Activated gamma-delta T cell (primary cell): Measurements from ENCODE around the gene LRRC7.

Source experiments
- DNase-seq: peaks from one replicate; lab custom pipeline; 2025; lab: John Stamatoyannopoulos, UW

The LRRC7 gene

GRCh38 chr1:70092526-70092925 is 524.8 kb downstream of the LRRC7 start:
- no peak for DNase-seq

GRCh38 chr1:70093250-70093975 is 525.7 kb downstream of the LRRC7 start:
- no peak for DNase-seq

GRCh38 chr1:70101231-70101630 is 533.5 kb downstream of the LRRC7 start:
- no peak for DNase-seq

- no peak for DNase-seq
Measured at GRCh38 chr1:70101774-70102173, 534.1 kb downstream of the LRRC7 start.

- DNase-seq, result no peak
Measured at GRCh38 chr1:70103770-70104169, 536.0 kb downstream of the LRRC7 start.

GRCh38 chr1:70109241-70109640 is 541.5 kb downstream of the LRRC7 start:
- no peak for DNase-seq

- no peak for DNase-seq
Measured at GRCh38 chr1:70112838-70113237, 545.1 kb downstream of the LRRC7 start.

GRCh38 chr1:70115315-70115714 is 547.6 kb downstream of the LRRC7 start:
- no peak for DNase-seq

- no peak for DNase-seq
Measured at GRCh38 chr1:70117046-70117445, 549.3 kb downstream of the LRRC7 start.

- DNase-seq, result no peak
Measured at GRCh38 chr1:70134148-70134547, 566.4 kb downstream of the LRRC7 start.

- DNase-seq, result no peak
Measured at GRCh38 chr1:70140343-70140742, 572.6 kb downstream of the LRRC7 start.

- DNase-seq, result no peak
Measured at GRCh38 chr1:70140894-70141293, 573.2 kb downstream of the LRRC7 start.

- no peak for DNase-seq
Measured at GRCh38 chr1:70142075-70142474, 574.4 kb downstream of the LRRC7 start.

GRCh38 chr1:70143048-70143659 is 575.4 kb downstream of the LRRC7 start:
- DNase-seq, result no peak

- DNase-seq, result no peak
Measured at GRCh38 chr1:70146488-70146887, 578.8 kb downstream of the LRRC7 start.

GRCh38 chr1:70150444-70150843 is 582.7 kb downstream of the LRRC7 start:
- no peak for DNase-seq

GRCh38 chr1:70153739-70154138 is 586.0 kb downstream of the LRRC7 start:
- DNase-seq, result no peak

- no peak for DNase-seq
Measured at GRCh38 chr1:70156529-70157120, 588.9 kb downstream of the LRRC7 start.

- no peak for DNase-seq
Measured at GRCh38 chr1:70164350-70164749, 596.6 kb downstream of the LRRC7 start.

- no peak for DNase-seq
Measured at GRCh38 chr1:70168283-70168682, 600.6 kb downstream of the LRRC7 start.

GRCh38 chr1:70169018-70169839 is 601.5 kb downstream of the LRRC7 start:
- no peak for DNase-seq

- DNase-seq, result no peak
Measured at GRCh38 chr1:70171512-70171911, 603.8 kb downstream of the LRRC7 start.
